Keratinocyte (primary cell): ENCODE data around the gene E4F1. TPM values are rescaled to one million over a fixed set of nuclear protein-coding genes. Genes with fewer than 3 reads are reported as not detected.

ENCODE experiments used
- DNase-seq: peaks from one replicate; pipeline ENCODE4 v3.0.0-alpha.2; 2011; ENCODE audit warnings: low read depth, missing footprints, low spot score
- FAIRE-seq: peaks from 2 replicates; lab custom pipeline; 2011; peaks lifted over from hg19 to GRCh38; lab: Jason Lieb, UNC
- H2AFZ ChIP-seq: 2 replicates; pipeline ENCODE4 v1.6.0; 2012; ENCODE audit warnings: low read length, control low read depth, inconsistent platforms; ENCODE audit not compliant: control insufficient read depth
- H3K27ac ChIP-seq: 2 replicates; pipeline ENCODE4 v1.5.1; 2011; ENCODE audit warnings: low read length; ENCODE audit not compliant: control insufficient read depth, insufficient read depth
- H3K27me3 ChIP-seq: 3 replicates; pipeline ENCODE4 v1.6.0; 2011; ENCODE audit warnings: low read length; ENCODE audit not compliant: control insufficient read depth, insufficient read depth; ENCODE audit errors: extremely low read depth
- H3K36me3 ChIP-seq, 2 experiments: 2 replicates in 1 of 2; 3 replicates in 1 of 2; pipeline ENCODE4 v1.5.1; 2011; ENCODE audit warnings: low read length in 2 of 2, mild to moderate bottlenecking in 1 of 2; ENCODE audit not compliant: control insufficient read depth in 2 of 2, insufficient read depth in 2 of 2; ENCODE audit errors: extremely low read depth in 1 of 2
- H3K4me1 ChIP-seq: 3 replicates; pipeline ENCODE4 v1.5.1; 2011; ENCODE audit warnings: low read length; ENCODE audit not compliant: control insufficient read depth, insufficient read depth; ENCODE audit errors: extremely low read depth
- H3K4me2 ChIP-seq: 3 replicates; pipeline ENCODE4 v1.6.0; 2011; ENCODE audit warnings: low read depth, low read length; ENCODE audit not compliant: control insufficient read depth, insufficient read depth; ENCODE audit errors: extremely low read depth
- H3K4me3 ChIP-seq, 3 experiments: fragments of 200-600 bp in 1 of 3; sonication (generic) in 1 of 3; 2 replicates in 2 of 3; 3 replicates in 1 of 3; pipeline ENCODE4 v1.5.1; 2011 to 2016; ENCODE audit warnings: low read length in 3 of 3, mild to moderate bottlenecking in 3 of 3, control low read depth in 2 of 3, inconsistent platforms in 1 of 3, low read depth in 1 of 3, mixed read lengths in 1 of 3, mixed run types in 1 of 3, moderate library complexity in 1 of 3; ENCODE audit not compliant: control insufficient read depth in 2 of 3, insufficient read depth in 2 of 3; ENCODE audit errors: extremely low read depth in 1 of 3
- H3K79me2 ChIP-seq: 2 replicates; pipeline ENCODE4 v1.6.0; 2012; ENCODE audit warnings: low read length; ENCODE audit not compliant: control insufficient read depth, insufficient read depth
- H3K9ac ChIP-seq: 3 replicates; pipeline ENCODE4 v1.6.0; 2011; ENCODE audit warnings: low read length; ENCODE audit not compliant: control insufficient read depth, insufficient read depth; ENCODE audit errors: extremely low read depth
- H3K9me1 ChIP-seq: 3 replicates; pipeline ENCODE4 v1.6.0; 2011; ENCODE audit warnings: low read length; ENCODE audit not compliant: control insufficient read depth, insufficient read depth; ENCODE audit errors: extremely low read depth
- H3K9me3 ChIP-seq: 2 replicates; pipeline ENCODE4 v1.5.1; 2012; ENCODE audit warnings: low read depth, low read length; ENCODE audit not compliant: control insufficient read depth
- H4K20me1 ChIP-seq: 3 replicates; pipeline ENCODE4 v1.6.0; 2011; ENCODE audit warnings: low read length; ENCODE audit not compliant: control insufficient read depth, insufficient read depth; ENCODE audit errors: extremely low read depth
- CTCF ChIP-seq, 3 experiments: IDR thresholded peaks in 1 of 3; conservative IDR thresholded peaks in 1 of 3; optimal IDR thresholded peaks in 1 of 3; 2 replicates in 2 of 3; 3 replicates in 1 of 3; pipeline versions ENCODE3 to v1.5.1; 2011; ENCODE audit warnings: low read length in 3 of 3, mild to moderate bottlenecking in 3 of 3, moderate library complexity in 2 of 3, control low read depth in 1 of 3, inconsistent platforms in 1 of 3; ENCODE audit not compliant: insufficient read depth in 2 of 3; ENCODE audit errors: extremely low read depth in 1 of 3
- EZH2 ChIP-seq: IDR thresholded peaks from one replicate; pipeline ENCODE4 v1.6.1; 2012; ENCODE audit warnings: inconsistent platforms, mild to moderate bottlenecking, low read length, moderate library complexity
- dilution Hi-C: fragments of 300-500 bp; cut with MboI; formaldehyde crosslinking; loops from one replicate; pipeline ENCODE4 v1.7.0; 2020; ENCODE audit warnings: low sequenced_read_pairs; ENCODE audit not compliant: extremely low pct_ligation_motif_present
- polyA plus RNA-seq, 5 experiments: library from polyadenylated mRNA; depleted of rRNA in 3 of 5; stranded (reverse) in 3 of 5; stranded (forward) in 1 of 5; unstranded in 1 of 5; fragments of >200 nt; gene quantifications; 1 replicate in 1 of 5; 2 replicates in 3 of 5; 3 replicates in 1 of 5; pipeline versions ENCODE4 v1.2.1 to v1.2.3, GENCODE V29; 2011 to 2012; ENCODE audit warnings: missing spikeins in 2 of 5, low read depth in 1 of 5, low replicate concordance in 1 of 5

The E4F1 gene
- polyA plus RNA-seq, 1 donor (not counting 4 experiments of a cell fraction or from before 2014, with no cell fraction given): 10.5 TPM

GRCh38 chr16:2278956-2279800 lies 55.8 kb downstream of the E4F1 start:
- H3K79me2 ChIP-seq: no peaks in the 10 kb centered on the region
- H3K4me2 ChIP-seq: no peak overlapping the region
- H3K9me1 ChIP-seq: no peaks in the 10 kb centered on the region
- no peak overlapping the region for H3K27ac ChIP-seq
- no peaks in the 10 kb centered on the region for H3K36me3 ChIP-seq
- FAIRE-seq (no peak), DNase-seq (no peak)
- no peak for TF ChIP-seq EZH2
- no peak for TF ChIP-seq CTCF (optimal IDR thresholded peaks at IDR 0.05 in 1 of 3, IDR thresholded peaks at IDR 0.05 in 1 of 3, conservative IDR thresholded peaks at IDR 0.05 in 1 of 3; ENCODE audit: extremely low read depth in 1 of 3, insufficient read depth in 2 of 3, low read length in 3 of 3)
- no peaks in the 10 kb centered on the region for H3K27me3 ChIP-seq
- no peak overlapping the region for H3K9ac ChIP-seq
- no peaks in the 10 kb centered on the region for H3K4me1 ChIP-seq
- no peaks in the 10 kb centered on the region for H4K20me1 ChIP-seq
- dilution Hi-C loops: no loop called here
- no peaks in the 10 kb centered on the region for H3K9me3 ChIP-seq
- H3K4me3 ChIP-seq: no peak overlapping the region
- no peak overlapping the region for H2AFZ ChIP-seq

- no peaks in the 10 kb centered on the region for H3K27me3 ChIP-seq
- FAIRE-seq (no peak), DNase-seq (no peak)
- no peaks in the 10 kb centered on the region for H3K9me3 ChIP-seq
- H3K4me2 ChIP-seq: no peak overlapping the region
- H3K9me1 ChIP-seq: no peaks in the 10 kb centered on the region
- H3K4me1 ChIP-seq: peaks cover 4% of the 10 kb centered on the region
- H3K36me3 ChIP-seq: no peaks in the 10 kb centered on the region
- dilution Hi-C loops: no loop called here
- H3K79me2 ChIP-seq: no peaks in the 10 kb centered on the region
- no peak overlapping the region for H3K27ac ChIP-seq
- no peak overlapping the region for H3K9ac ChIP-seq
- no peak for TF ChIP-seq CTCF (optimal IDR thresholded peaks at IDR 0.05 in 1 of 3, IDR thresholded peaks at IDR 0.05 in 1 of 3, conservative IDR thresholded peaks at IDR 0.05 in 1 of 3; ENCODE audit: extremely low read depth in 1 of 3, insufficient read depth in 2 of 3, low read length in 3 of 3)
- no peak for TF ChIP-seq EZH2
- H2AFZ ChIP-seq: no peak overlapping the region
- no peaks in the 10 kb centered on the region for H4K20me1 ChIP-seq
- H3K4me3 ChIP-seq: no peak overlapping the region
Observed at GRCh38 chr16:2280461-2280860, 57.1 kb downstream of the E4F1 start.
